Activated naive CD4-positive, alpha-beta T cell treated with anti-CD3 and anti-CD28 coated beads, Interleukin-2, amount 50 U/mL, for 72 hours (primary cell): ENCODE measurements around the gene MMP19. TPM values are rescaled to one million over a fixed set of nuclear protein-coding genes. Genes with fewer than 3 reads are reported as not detected.
A peak's percentile ranks its signal among the peaks of the same experiment; 100 is the strongest.
"Not testable (repeated sequence)": the region's sequence is repeated elsewhere in the genome, so short reads cannot be mapped to it uniquely, and the experiment has no call there.

Experiments used
- ATAC-seq, 2 donors: fragments of 150-1000 bp; cut with Tn5 transposase; 2 replicates each; pipeline ENCODE4 v1.10.0; 2021; ENCODE audit warnings: mild to moderate bottlenecking in 2 of 2, moderate library complexity in 2 of 2
- DNase-seq, 2 donors: peaks; one replicate each; pipeline ENCODE4 v3.0.0; 2021 to 2022; ENCODE audit warnings: low spot score in 2 of 2
- H3K27ac Mint-ChIP-seq, 2 donors: one replicate each; pipeline ENCODE4 v1.8.0; 2022; ENCODE audit warnings: mild to moderate bottlenecking in 2 of 2, mixed read lengths in 2 of 2
- H3K36me3 Mint-ChIP-seq, 2 donors: one replicate each; pipeline ENCODE4 v1.8.0; 2022; ENCODE audit warnings: mixed read lengths in 2 of 2
- H3K9me3 Mint-ChIP-seq, 2 donors: one replicate each; pipeline ENCODE4 v1.8.0; 2022; ENCODE audit warnings: mixed read lengths in 2 of 2
- total RNA-seq, 2 donors: library from RNA; stranded (reverse); gene quantifications; one replicate each; pipeline ENCODE4 v1.2.3, GENCODE V29; 2022

The MMP19 gene
- total RNA-seq, 2 donors from 2014 or later = 0.12 TPM; not detected in 1

GRCh38 chr12:55847603-55848291 lies 5.0 kb upstream of the MMP19 start:
- no peak for DNase-seq

GRCh38 chr12:55847033-55847432 lies 4.3 kb upstream of the MMP19 start:
- H3K36me3 Mint-ChIP-seq = no peaks in the 10 kb centered on the region
- DNase-seq = no peak
- H3K9me3 Mint-ChIP-seq = no peaks in the 10 kb centered on the region
- peak overlapping the region; percentile 80 to 85 for H3K27ac Mint-ChIP-seq
- ATAC-seq = peak; percentile 73 to 78

More at GRCh38 chr12:55847603-55848291, 5.0 kb upstream of the MMP19 start:
- H3K9me3 Mint-ChIP-seq = no peaks in the 10 kb centered on the region
- H3K27ac Mint-ChIP-seq = peak overlapping the region; percentile 80 to 85
- H3K36me3 Mint-ChIP-seq = no peaks in the 10 kb centered on the region
- peak; percentile 79 to 86 for ATAC-seq

- H3K27ac Mint-ChIP-seq = no peak overlapping the region
- H3K36me3 Mint-ChIP-seq = no peaks in the 10 kb centered on the region
- ATAC-seq (no peak), DNase-seq (no peak)
- H3K9me3 Mint-ChIP-seq = no peaks in the 10 kb centered on the region
Observed at GRCh38 chr12:55845785-55846496, 3.2 kb upstream of the MMP19 start.

- Mint-ChIP-seq H3K36me3 (no peaks in the 10 kb centered on the region), H3K9me3 (no peaks in the 10 kb centered on the region), H3K27ac (no peak overlapping the region)
- ATAC-seq = no peak
- no peak for DNase-seq
Observed at GRCh38 chr12:55845361-55845760, 2.6 kb upstream of the MMP19 start.

GRCh38 chr12:55844961-55845360 lies 2.2 kb upstream of the MMP19 start:
- ATAC-seq (no peak), DNase-seq (no peak)
- H3K9me3 Mint-ChIP-seq = no peaks in the 10 kb centered on the region

DNA sequence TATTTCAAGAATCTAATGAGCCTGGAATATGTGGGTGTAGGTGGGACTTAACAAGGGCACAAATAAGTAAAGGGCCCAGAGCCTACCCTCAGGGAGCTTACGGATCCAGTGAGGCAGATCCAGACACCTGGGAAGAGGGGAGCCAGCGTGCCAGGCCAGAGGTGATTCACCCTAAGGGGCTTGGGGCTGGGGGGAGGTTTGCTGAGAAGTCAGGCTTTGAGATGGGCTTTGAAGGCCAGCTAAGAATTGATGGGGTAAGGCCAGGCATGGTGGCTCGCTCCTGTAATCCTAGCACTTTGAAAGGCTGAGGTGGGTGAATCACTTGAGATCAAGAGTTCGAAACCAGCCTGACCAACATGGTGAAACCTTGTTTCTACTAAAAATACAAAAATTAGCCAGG lies 695 bp upstream of the MMP19 start:
- Mint-ChIP-seq H3K9me3 (no peaks in the 10 kb centered on the region), H3K27ac (no peak overlapping the region), H3K36me3 (no peaks in the 10 kb centered on the region)
- ATAC-seq (no peak), DNase-seq (no peak)

More at GRCh38 chr12:55844961-55845360, 2.2 kb upstream of the MMP19 start:
- no peaks in the 10 kb centered on the region for H3K36me3 Mint-ChIP-seq
- H3K27ac Mint-ChIP-seq = no peak overlapping the region

GRCh38 chr12:55840581-55841351 lies 2.0 kb downstream of the MMP19 start:
- no peak overlapping the region for H3K27ac Mint-ChIP-seq
- DNase-seq (no peak), ATAC-seq (no peak)
- no peaks in the 10 kb centered on the region for H3K9me3 Mint-ChIP-seq
- no peaks in the 10 kb centered on the region for H3K36me3 Mint-ChIP-seq

DNA sequence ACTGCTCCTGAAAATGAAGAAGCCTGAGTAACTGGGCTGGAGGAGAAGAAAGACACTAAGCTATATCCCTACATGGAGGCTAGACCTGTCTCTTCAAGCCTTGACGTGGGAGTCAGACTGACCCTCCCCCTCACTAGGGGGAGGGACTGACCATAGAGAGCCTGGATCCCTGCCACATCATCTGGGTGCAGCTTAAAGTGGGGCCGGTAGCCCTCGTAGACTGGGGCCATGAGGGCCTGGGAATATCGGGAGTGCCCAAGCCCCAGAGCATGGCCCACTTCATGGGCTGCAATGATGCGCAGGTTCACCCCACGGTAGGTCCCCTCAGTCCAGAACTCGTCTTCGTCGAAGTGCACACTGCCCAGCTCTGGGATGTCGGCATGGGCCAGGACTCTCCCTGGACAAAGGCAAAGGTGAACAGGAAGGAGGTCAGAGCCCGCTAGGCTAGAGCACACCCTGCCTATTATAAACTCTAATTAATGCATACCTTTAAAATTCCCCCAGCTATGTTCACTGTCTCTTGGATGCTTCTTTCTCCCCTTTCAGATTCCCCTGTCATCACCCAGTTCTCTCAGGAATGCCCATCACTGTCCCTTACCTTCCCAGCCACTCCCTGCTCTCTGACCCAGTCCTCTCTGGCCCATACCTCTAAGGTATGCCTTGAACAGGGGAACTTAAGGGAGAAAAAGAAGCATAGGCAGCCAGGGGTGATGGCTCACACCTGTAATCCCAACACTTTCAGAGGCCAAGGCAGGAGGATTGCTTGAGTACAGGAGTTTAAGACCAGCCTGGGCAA lies 3.2 kb downstream of the MMP19 start:
- Mint-ChIP-seq H3K9me3 (no peaks in the 10 kb centered on the region), H3K36me3 (no peaks in the 10 kb centered on the region), H3K27ac (peak overlapping the region in 1 of 2 donors; percentile 11)
- ATAC-seq = no peak
- DNase-seq = no peak

- Mint-ChIP-seq H3K27ac (no peak overlapping the region), H3K9me3 (no peaks in the 10 kb centered on the region), H3K36me3 (no peaks in the 10 kb centered on the region)
- DNase-seq (no peak), ATAC-seq (no peak)
Observed at GRCh38 chr12:55838361-55838760, 4.4 kb downstream of the MMP19 start.

- ATAC-seq, DNase-seq, H3K27ac Mint-ChIP-seq, H3K9me3 Mint-ChIP-seq: not testable (repeated sequence)
- peaks cover 14 to 16% of the 10 kb centered on the region in 2 donors for H3K36me3 Mint-ChIP-seq
Observed at GRCh38 chr12:55834400-55834799, 8.3 kb downstream of the MMP19 start.

DNA sequence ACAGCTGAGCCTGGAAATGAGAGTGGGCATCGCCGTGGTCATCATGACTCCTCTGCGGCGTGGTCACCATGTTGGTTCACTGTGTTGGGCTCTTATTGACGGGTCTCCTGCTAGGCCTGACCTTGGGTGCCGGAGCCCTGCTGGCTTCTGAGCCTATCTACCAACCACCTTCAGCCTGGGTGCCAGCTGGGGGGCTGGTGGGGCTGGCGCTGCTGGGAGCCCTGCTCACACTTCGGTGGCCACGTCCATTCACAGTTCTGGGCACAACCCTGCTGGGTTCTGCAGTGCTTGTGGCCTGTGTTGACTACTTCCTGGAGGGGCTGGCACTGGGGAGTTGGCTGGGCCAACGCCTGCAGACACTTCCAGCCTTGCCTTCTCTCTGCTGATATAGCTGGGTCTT lies 9.7 kb downstream of the MMP19 start:
- H3K36me3 Mint-ChIP-seq = peaks cover 19 to 22% of the 10 kb centered on the region in 2 donors
- ATAC-seq (no peak), DNase-seq (no peak)
- no peaks in the 10 kb centered on the region for H3K9me3 Mint-ChIP-seq
- peak overlapping the region in 1 of 2 donors; percentile 53 for H3K27ac Mint-ChIP-seq

- Mint-ChIP-seq H3K36me3 (peaks cover 28 to 31% of the 10 kb centered on the region in 2 donors), H3K9me3 (no peaks in the 10 kb centered on the region), H3K27ac (peak overlapping the region in 1 of 2 donors; percentile 95)
- ATAC-seq (no peak), DNase-seq (no peak)
Observed at GRCh38 chr12:55831447-55831815, 11.3 kb downstream of the MMP19 start.

GRCh38 chr12:55830601-55831446 lies 11.9 kb downstream of the MMP19 start:
- peak overlapping the region; percentile 92 to 95 for H3K27ac Mint-ChIP-seq
- ATAC-seq (no peak), DNase-seq (peak in 1 of 2 donors; percentile 51)
- H3K36me3 Mint-ChIP-seq = peaks cover 31 to 34% of the 10 kb centered on the region in 2 donors
- H3K9me3 Mint-ChIP-seq = no peaks in the 10 kb centered on the region

GRCh38 chr12:55829967-55830600 lies 12.7 kb downstream of the MMP19 start:
- peak overlapping the region; percentile 92 to 95 for H3K27ac Mint-ChIP-seq
- peaks cover 32 to 37% of the 10 kb centered on the region in 2 donors for H3K36me3 Mint-ChIP-seq
- peak; percentile 18 to 30 for ATAC-seq
- DNase-seq = no peak
- H3K9me3 Mint-ChIP-seq = no peaks in the 10 kb centered on the region

- peaks cover 32 to 37% of the 10 kb centered on the region in 2 donors for H3K36me3 Mint-ChIP-seq
- H3K9me3 Mint-ChIP-seq = no peaks in the 10 kb centered on the region
- DNase-seq (no peak), ATAC-seq (no peak)
- H3K27ac Mint-ChIP-seq = peak overlapping the region; percentile 90 to 92
Observed at GRCh38 chr12:55828357-55828756, 14.4 kb downstream of the MMP19 start.
